Activated CD8-positive, alpha-beta T cell treated with anti-CD3 and anti-CD28 coated beads for 36 hours (primary cell): ENCODE results near the gene STUM. TPM values are rescaled to one million over a fixed set of nuclear protein-coding genes. Genes with fewer than 3 reads are reported as not detected.
A peak's percentile ranks its signal among the peaks of the same experiment; 100 is the strongest.
"Not testable (repeated sequence)": the region's sequence is repeated elsewhere in the genome, so short reads cannot be mapped to it uniquely, and the experiment has no call there.

ENCODE experiments used
- ATAC-seq: fragments of 200-7000 bp; cut with Tn5 transposase; one replicate; pipeline ENCODE4 v1.10.0; 2021; ENCODE audit warnings: mild to moderate bottlenecking, moderate library complexity
- CTCF ChIA-PET: fragments of 350-600 bp; sonication (Branson Sonifier 250); formaldehyde crosslinking; loops from one replicate; lab custom pipeline; 2021; ENCODE audit warnings: antibody characterized with exemption; lab: Charles Lee
- POLR2A ChIA-PET: fragments of 350-600 bp; sonication (Branson Sonifier 250); formaldehyde crosslinking; loops from one replicate; lab custom pipeline; 2021; ENCODE audit warnings: antibody characterized with exemption; lab: Charles Lee
- DNase-seq: peaks from one replicate; pipeline ENCODE4 v3.0.0-alpha.2; 2020
- H3K27ac Mint-ChIP-seq: one replicate; pipeline ENCODE4 v1.8.0; 2021; ENCODE audit warnings: mild to moderate bottlenecking, mixed read lengths
- H3K27me3 Mint-ChIP-seq: one replicate; pipeline ENCODE4 v1.8.0; 2021; ENCODE audit warnings: mixed read lengths
- H3K36me3 Mint-ChIP-seq: one replicate; pipeline ENCODE4 v1.8.0; 2021; ENCODE audit warnings: low read depth, mixed read lengths
- H3K4me1 Mint-ChIP-seq: one replicate; pipeline ENCODE4 v1.8.0; 2021; ENCODE audit warnings: low read depth, mixed read lengths
- H3K4me3 Mint-ChIP-seq: one replicate; pipeline ENCODE4 v1.8.0; 2021; ENCODE audit warnings: mild to moderate bottlenecking, moderate library complexity, mixed read lengths
- H3K9me3 Mint-ChIP-seq: one replicate; pipeline ENCODE4 v1.8.0; 2021; ENCODE audit warnings: mixed read lengths
- intact Hi-C: fragments of 100-400 bp; cut with micrococcal nuclease; formaldehyde crosslinking; loops from one replicate; pipeline ENCODE4 v1.10.0; 2022
- total RNA-seq, 2 experiments: library from RNA; stranded (reverse); gene quantifications; one replicate each; pipeline ENCODE4 v1.2.3, GENCODE V29; 2021
- TF ChIP-seq, protein P1 (sequence below): fragments of 200-600 bp; IDR thresholded peaks from one replicate; pipeline ENCODE4 v1.8.0; 2022; ENCODE audit warnings: antibody characterized with exemption, mild to moderate bottlenecking

STUM gene, protein sequence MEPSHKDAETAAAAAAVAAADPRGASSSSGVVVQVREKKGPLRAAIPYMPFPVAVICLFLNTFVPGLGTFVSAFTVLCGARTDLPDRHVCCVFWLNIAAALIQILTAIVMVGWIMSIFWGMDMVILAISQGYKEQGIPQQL
- not detected for total RNA-seq

DNA sequence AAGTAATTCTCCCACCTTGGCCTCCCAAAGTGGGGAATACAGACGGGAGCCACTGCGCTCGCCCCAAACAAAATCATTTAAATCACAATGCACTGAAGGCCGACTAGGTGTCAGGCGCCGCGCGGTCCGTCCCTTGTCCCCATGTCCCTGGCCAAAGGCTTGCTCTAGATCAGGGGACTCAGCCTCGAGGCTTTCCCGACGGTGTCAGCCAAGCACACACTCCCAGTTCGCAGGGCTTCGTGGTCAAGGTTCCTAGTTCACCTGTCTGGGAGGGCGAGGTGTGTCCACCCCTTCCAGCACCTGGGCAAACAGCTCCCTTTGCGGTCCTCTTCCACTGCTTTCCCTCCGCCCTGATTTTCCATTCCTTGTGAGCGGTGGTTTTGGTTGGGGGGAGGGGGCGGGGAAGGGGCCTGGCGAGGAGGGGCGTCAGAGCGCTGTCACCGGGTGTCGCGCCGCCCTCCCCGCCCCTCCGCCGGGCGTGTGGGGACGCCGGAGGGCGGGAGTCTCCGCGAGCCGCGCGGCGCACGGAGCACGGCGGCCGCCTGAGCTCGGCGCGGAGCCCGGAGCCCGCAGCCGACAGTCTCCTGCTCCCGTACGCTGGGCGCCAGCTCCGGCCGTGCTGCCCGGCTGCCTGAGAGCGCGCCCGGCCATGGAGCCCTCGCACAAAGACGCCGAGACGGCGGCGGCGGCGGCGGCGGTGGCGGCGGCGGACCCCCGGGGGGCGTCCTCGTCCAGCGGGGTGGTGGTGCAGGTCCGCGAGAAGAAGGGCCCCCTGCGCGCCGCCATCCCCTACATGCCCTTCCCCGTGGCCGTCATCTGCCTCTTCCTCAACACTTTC lies at the start of gene STUM:
Gene STUM, plus strand, starts transcription at position 509 of the 838 bp plus-strand sequence. Its CDS starts 141 bp downstream, at position 650.
- H3K4me1 Mint-ChIP-seq = peaks cover 13% of the 10 kb centered on the region
- POLR2A ChIA-PET = no interaction called here
- intact Hi-C loops = loop anchor here (5.0 to 10.0 kb wide), 2 partner anchors 59 to 124 kb away; no protein-coding TSS in a partner anchor
- ATAC-seq (peak; percentile 50), DNase-seq (peak; percentile 8)
- CTCF ChIA-PET = interaction anchor here (0.6 to 4.9 kb wide), 13 partner anchors 15 to 169 kb away, joined by 3 to 23 read pairs (median 6); partner anchors contain the start of gene PARP1
- no peaks in the 10 kb centered on the region for H3K9me3 Mint-ChIP-seq
- no peaks in the 10 kb centered on the region for H3K36me3 Mint-ChIP-seq
- TF ChIP-seq, protein P1, sequence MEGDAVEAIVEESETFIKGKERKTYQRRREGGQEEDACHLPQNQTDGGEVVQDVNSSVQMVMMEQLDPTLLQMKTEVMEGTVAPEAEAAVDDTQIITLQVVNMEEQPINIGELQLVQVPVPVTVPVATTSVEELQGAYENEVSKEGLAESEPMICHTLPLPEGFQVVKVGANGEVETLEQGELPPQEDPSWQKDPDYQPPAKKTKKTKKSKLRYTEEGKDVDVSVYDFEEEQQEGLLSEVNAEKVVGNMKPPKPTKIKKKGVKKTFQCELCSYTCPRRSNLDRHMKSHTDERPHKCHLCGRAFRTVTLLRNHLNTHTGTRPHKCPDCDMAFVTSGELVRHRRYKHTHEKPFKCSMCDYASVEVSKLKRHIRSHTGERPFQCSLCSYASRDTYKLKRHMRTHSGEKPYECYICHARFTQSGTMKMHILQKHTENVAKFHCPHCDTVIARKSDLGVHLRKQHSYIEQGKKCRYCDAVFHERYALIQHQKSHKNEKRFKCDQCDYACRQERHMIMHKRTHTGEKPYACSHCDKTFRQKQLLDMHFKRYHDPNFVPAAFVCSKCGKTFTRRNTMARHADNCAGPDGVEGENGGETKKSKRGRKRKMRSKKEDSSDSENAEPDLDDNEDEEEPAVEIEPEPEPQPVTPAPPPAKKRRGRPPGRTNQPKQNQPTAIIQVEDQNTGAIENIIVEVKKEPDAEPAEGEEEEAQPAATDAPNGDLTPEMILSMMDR = no peak
- H3K27me3 Mint-ChIP-seq = peaks cover 47% of the 10 kb centered on the region
- no peak within 1 kb of the TSS for H3K27ac Mint-ChIP-seq
- peak within 1 kb of the TSS; percentile 49 for H3K4me3 Mint-ChIP-seq

DNA sequence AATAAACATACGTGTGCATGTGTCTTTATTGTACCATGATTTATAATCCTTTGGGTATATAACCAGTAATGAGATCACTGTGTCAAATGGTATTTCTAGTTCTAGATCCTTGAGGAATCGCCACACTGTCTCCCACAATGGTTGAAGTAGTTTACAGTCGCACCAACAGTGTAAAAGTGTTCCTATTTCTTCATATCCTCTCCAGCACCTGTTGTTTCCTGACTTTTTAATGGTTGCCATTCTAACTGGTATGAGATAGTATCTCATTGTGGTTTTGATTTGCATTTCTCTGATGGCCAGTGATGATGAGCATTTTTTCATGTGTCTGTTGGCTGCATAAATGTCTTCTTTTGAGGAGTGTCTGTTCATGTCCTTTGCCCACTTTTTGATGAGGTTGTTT lies 48.9 kb upstream of the STUM start:
- H3K27me3 Mint-ChIP-seq, ATAC-seq, H3K36me3 Mint-ChIP-seq, H3K4me3 Mint-ChIP-seq, DNase-seq, CTCF ChIA-PET, H3K9me3 Mint-ChIP-seq, H3K27ac Mint-ChIP-seq, POLR2A ChIA-PET, H3K4me1 Mint-ChIP-seq, intact Hi-C loops: not testable (repeated sequence)

DNA sequence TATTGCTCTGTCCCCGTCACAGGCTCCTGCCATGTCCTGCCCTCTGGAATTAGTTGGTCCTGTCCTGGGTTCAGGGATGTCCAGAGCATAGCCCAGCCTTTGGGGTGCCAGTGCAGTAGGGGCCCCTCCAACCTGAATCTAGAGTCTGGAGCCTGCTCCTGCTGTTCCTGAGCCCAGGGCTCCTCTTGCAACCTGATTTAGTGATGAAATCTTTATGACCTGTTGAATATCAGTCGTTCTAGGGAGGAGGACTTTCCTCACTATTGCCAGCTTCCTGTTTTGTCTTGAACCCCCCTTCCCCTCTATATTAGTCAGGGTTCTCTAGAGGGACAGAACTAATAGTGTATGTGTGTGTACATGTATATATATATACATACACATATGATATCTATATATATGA lies 42.5 kb upstream of the STUM start:
- DNase-seq (no peak), ATAC-seq (no peak)
- Mint-ChIP-seq H3K9me3 (no peaks in the 10 kb centered on the region), H3K36me3 (no peaks in the 10 kb centered on the region), H3K27me3 (peaks cover 14% of the 10 kb centered on the region), H3K4me3 (no peak overlapping the region), H3K4me1 (no peaks in the 10 kb centered on the region), H3K27ac (no peak overlapping the region)
- CTCF ChIA-PET = no interaction called here
- POLR2A ChIA-PET = interaction anchor here (1.6 kb wide), 1 partner anchor 22 kb away, joined by 4 read pairs; no protein-coding TSS in a partner anchor
- TF ChIP-seq, protein P1 = no peak
- intact Hi-C loops = no loop called here

GRCh38 chr1:226506921-226507320 lies 41.6 kb upstream of the STUM start:
- ChIA-PET POLR2A (interaction anchor here (1.6 kb wide), 1 partner anchor 23 kb away, joined by 4 read pairs; no protein-coding TSS in a partner anchor), CTCF (no interaction called here)
- TF ChIP-seq, protein P1 = no peak
- intact Hi-C loops = no loop called here
- Mint-ChIP-seq H3K4me1 (no peaks in the 10 kb centered on the region), H3K27ac (no peak overlapping the region), H3K9me3 (no peaks in the 10 kb centered on the region), H3K36me3 (no peaks in the 10 kb centered on the region), H3K27me3 (peaks cover 14% of the 10 kb centered on the region), H3K4me3 (no peak overlapping the region)
- ATAC-seq = no peak
- no peak for DNase-seq

- intact Hi-C loops = no loop called here
- no peaks in the 10 kb centered on the region for H3K36me3 Mint-ChIP-seq
- ChIA-PET POLR2A (no interaction called here), CTCF (interaction anchor here (1.3 kb wide), 1 partner anchor 103 kb away, joined by 4 read pairs; the partner anchor contains the start of gene PARP1)
- ATAC-seq (no peak), DNase-seq (no peak)
- peaks cover 8% of the 10 kb centered on the region for H3K27me3 Mint-ChIP-seq
- H3K4me3 Mint-ChIP-seq = no peak overlapping the region
- H3K4me1 Mint-ChIP-seq = no peaks in the 10 kb centered on the region
- no peak overlapping the region for H3K27ac Mint-ChIP-seq
- H3K9me3 Mint-ChIP-seq = no peaks in the 10 kb centered on the region
- TF ChIP-seq, protein P1 = no peak
These were observed 38.1 kb upstream of the STUM start for GRCh38 chr1:226510453-226510852.
